SK-N-SH (cell line): Measurements from ENCODE around the gene PLCL2. TPM values are rescaled to one million over a fixed set of nuclear protein-coding genes. Genes with fewer than 3 reads are reported as not detected.

Source experiments
- CTCF ChIA-PET: fragments of 300-600, 350-600 bp; formaldehyde crosslinking; extraction: SDS; loops from one replicate; lab custom pipeline; 2021; lab: Yijun Ruan, JAX
- POLR2A ChIA-PET: fragments of 350-600 bp; sonication (Branson Sonifier 250); formaldehyde crosslinking; extraction: SDS; loops from one replicate; lab custom pipeline; 2020; ENCODE audit warnings: antibody characterized with exemption, inconsistent platforms; lab: Yijun Ruan, JAX
- DNase-seq: peaks from one replicate; pipeline ENCODE4 v3.0.0; 2012
- H2AFZ ChIP-seq: fragments of 200-600 bp; sonication (generic); 2 replicates; pipeline ENCODE4 v1.8.1; 2016; ENCODE audit warnings: antibody characterized with exemption, mild to moderate bottlenecking, low read depth
- H3F3A ChIP-seq: fragments of 200-600 bp; sonication (generic); replicated peaks from 2 replicates; pipeline ENCODE3; 2016; ENCODE audit warnings: antibody characterized with exemption, mild to moderate bottlenecking; ENCODE audit not compliant: insufficient read depth
- H3K27ac ChIP-seq, 2 experiments: fragments of 200-500 bp in 1 of 2; fragments of 200-600 bp in 1 of 2; sonication (Bioruptor generic) in 1 of 2; sonication (generic), shearing (Covaris generic) in 1 of 2; 2 replicates each; pipeline versions ENCODE4 v1.5.1 to v1.6.1; 2014 to 2016; ENCODE audit warnings: low read depth in 2 of 2, inconsistent platforms in 1 of 2, low read length in 1 of 2, mild to moderate bottlenecking in 1 of 2, mixed read lengths in 1 of 2
- H3K27me3 ChIP-seq: fragments of 200-600 bp; sonication (generic), shearing (Covaris generic); 2 replicates; pipeline ENCODE4 v1.6.1; 2016; ENCODE audit warnings: mixed run types; ENCODE audit not compliant: insufficient read depth
- H3K36me3 ChIP-seq, 2 experiments: fragments of 200-500 bp in 1 of 2; fragments of 200-600 bp in 1 of 2; sonication (Bioruptor generic) in 1 of 2; sonication (generic) in 1 of 2; replicated peaks in 1 of 2; 2 replicates each; pipeline versions ENCODE3 to v1.5.1; 2014 to 2016; ENCODE audit warnings: low read length in 1 of 2, mild to moderate bottlenecking in 1 of 2; ENCODE audit not compliant: insufficient read depth in 2 of 2, control insufficient read depth in 1 of 2
- H3K4me1 ChIP-seq, 2 experiments: fragments of 200-500 bp in 1 of 2; fragments of 200-600 bp in 1 of 2; sonication (Bioruptor generic) in 1 of 2; sonication (generic), shearing (Covaris generic) in 1 of 2; 2 replicates each; pipeline versions ENCODE4 v1.5.1 to v1.6.1; 2014 to 2016; ENCODE audit warnings: low read depth in 1 of 2, low read length in 1 of 2, mixed run types in 1 of 2; ENCODE audit not compliant: insufficient read depth in 2 of 2, control insufficient read depth in 1 of 2
- H3K4me2 ChIP-seq: fragments of 200-600 bp; sonication (generic), shearing (Covaris generic); 2 replicates; pipeline ENCODE4 v1.6.1; 2017; ENCODE audit warnings: mixed run types
- H3K4me3 ChIP-seq, 2 experiments: fragments of 200-500 bp in 1 of 2; fragments of 200-600 bp in 1 of 2; sonication (Bioruptor generic) in 1 of 2; sonication (generic), shearing (Covaris generic) in 1 of 2; 2 replicates each; pipeline versions ENCODE4 v1.5.1 to v1.8.1; 2014 to 2016; ENCODE audit warnings: low read depth in 2 of 2, inconsistent platforms in 1 of 2, low read length in 1 of 2, mild to moderate bottlenecking in 1 of 2, mixed read lengths in 1 of 2, moderate library complexity in 1 of 2
- H3K79me2 ChIP-seq: fragments of 200-600 bp; sonication (generic); 2 replicates; pipeline ENCODE4 v1.8.1; 2017; ENCODE audit warnings: mild to moderate bottlenecking; ENCODE audit not compliant: insufficient read depth
- H3K9ac ChIP-seq: fragments of 200-600 bp; sonication (generic); 2 replicates; pipeline ENCODE4 v1.6.1; 2017; ENCODE audit warnings: mixed run types
- H3K9me2 ChIP-seq: fragments of 200-600 bp; sonication (generic); 2 replicates; pipeline ENCODE4 v1.6.1; 2017; ENCODE audit warnings: mixed run types
- H3K9me3 ChIP-seq: fragments of 200-600 bp; sonication (generic); 2 replicates; pipeline ENCODE4 v1.6.1; 2017; ENCODE audit warnings: mixed run types, mild to moderate bottlenecking, moderate library complexity
- H4K20me1 ChIP-seq: fragments of 200-600 bp; sonication (generic); 2 replicates; pipeline ENCODE4 v1.6.1; 2017; ENCODE audit warnings: mild to moderate bottlenecking, mixed run types; ENCODE audit not compliant: insufficient read depth
- CHD2 ChIP-seq: fragments of 150-350 bp; IDR thresholded peaks from 2 replicates; pipeline ENCODE4 v1.6.1; 2018; ENCODE audit warnings: low read length; ENCODE audit not compliant: partially characterized antibody
- ELF1 ChIP-seq: IDR thresholded peaks from 2 replicates; pipeline ENCODE4 v1.4.0; 2012
- EP300 ChIP-seq, 2 experiments: IDR thresholded peaks; 2 replicates each; pipeline versions ENCODE4 v1.4.0 to v1.6.1; 2012; ENCODE audit warnings: borderline replicate concordance in 1 of 2, low read depth in 1 of 2, low read length in 1 of 2
- EZH2phosphoT487 ChIP-seq: fragments of 200-600 bp; sonication (generic); IDR thresholded peaks from 2 replicates; pipeline ENCODE4 v1.6.1; 2017; ENCODE audit warnings: low read depth, mixed run types, mild to moderate bottlenecking, antibody characterized with exemption, moderate library complexity, borderline replicate concordance
- FOXJ3 ChIP-seq: sonication (generic); formaldehyde crosslinking; IDR thresholded peaks from 2 replicates; pipeline ENCODE4 v1.5.1; 2020; ENCODE audit warnings: mild to moderate bottlenecking, missing genetic modification reagents
- GATA2 ChIP-seq: sonication (generic); formaldehyde crosslinking; IDR thresholded peaks from 2 replicates; pipeline ENCODE4 v1.5.0; 2020; ENCODE audit warnings: mild to moderate bottlenecking, missing genetic modification reagents
- MEF2A ChIP-seq: IDR thresholded peaks from 2 replicates; pipeline ENCODE4 v1.4.0; 2012; ENCODE audit warnings: low read depth, borderline replicate concordance
- MXI1 ChIP-seq: IDR thresholded peaks from 2 replicates; pipeline ENCODE4 v1.6.1; 2012; ENCODE audit warnings: mild to moderate bottlenecking, low read depth, low read length, improper control_type of control experiment
- POLR2AphosphoS5 ChIP-seq: IDR thresholded peaks from 2 replicates; pipeline ENCODE4 v1.6.1; 2012; ENCODE audit warnings: low read depth, low read length
- RAD21 ChIP-seq: IDR thresholded peaks from 2 replicates; pipeline ENCODE4 v1.6.1; 2012; ENCODE audit warnings: mild to moderate bottlenecking, low read length
- RCOR1 ChIP-seq: fragments of 150-350 bp; IDR thresholded peaks from 2 replicates; pipeline ENCODE4 v1.6.1; 2017; ENCODE audit warnings: antibody characterized with exemption, low read length
- RFX5 ChIP-seq: IDR thresholded peaks from 2 replicates; pipeline ENCODE4 v1.6.1; 2012; ENCODE audit warnings: mild to moderate bottlenecking, improper control_type of control experiment, low read length
- TCF12 ChIP-seq: IDR thresholded peaks from 2 replicates; pipeline ENCODE4 v1.4.0; 2012
- YY1 ChIP-seq: IDR thresholded peaks from 2 replicates; pipeline ENCODE4 v1.4.0; 2012; ENCODE audit warnings: low read depth, mild to moderate bottlenecking
- WGBS: methylation state at CpG from one replicate; pipeline ENCODE4 v1.1.6; 2017; ENCODE audit warnings: low lambda C conversion rate; 5-methylcytosine and 5-hydroxymethylcytosine counted together
- polyA plus RNA-seq, 3 experiments: library from polyadenylated mRNA; depleted of rRNA; stranded (reverse); fragments of >200 nt; gene quantifications; 2 replicates each; pipeline ENCODE4 v1.2.3, GENCODE V29; 2012
- TF ChIP-seq, protein P1 (sequence below): IDR thresholded peaks from 2 replicates; pipeline ENCODE4 v1.4.0; 2012; ENCODE audit warnings: low read depth
- TF ChIP-seq, protein P2 (sequence below): fragments of 200-600 bp; sonication (generic); IDR thresholded peaks from 2 replicates; pipeline ENCODE4 v1.6.1; 2017; ENCODE audit warnings: antibody characterized with exemption, mild to moderate bottlenecking, moderate library complexity
- TF ChIP-seq, protein P3 (sequence below): fragments of 150-350 bp; IDR thresholded peaks from 2 replicates; pipeline ENCODE4 v1.6.1; 2017; ENCODE audit warnings: antibody characterized with exemption, low read length, low read depth, borderline replicate concordance
- TF ChIP-seq, protein P4 (sequence below): IDR thresholded peaks from 2 replicates; pipeline ENCODE4 v1.6.1; 2012; ENCODE audit warnings: mild to moderate bottlenecking, low read depth, low read length, moderate library complexity
- TF ChIP-seq, protein P5 (sequence below): IDR thresholded peaks from 2 replicates; pipeline ENCODE4; 2012
- TF ChIP-seq, protein P6 (sequence below): IDR thresholded peaks from 2 replicates; pipeline ENCODE4 v1.4.0; 2012; ENCODE audit warnings: low read depth, borderline replicate concordance

The PLCL2 gene
- polyA plus RNA-seq, 1 of the 3 experiments (the other 2 are of a cell fraction), result 0.85 TPM

DNA sequence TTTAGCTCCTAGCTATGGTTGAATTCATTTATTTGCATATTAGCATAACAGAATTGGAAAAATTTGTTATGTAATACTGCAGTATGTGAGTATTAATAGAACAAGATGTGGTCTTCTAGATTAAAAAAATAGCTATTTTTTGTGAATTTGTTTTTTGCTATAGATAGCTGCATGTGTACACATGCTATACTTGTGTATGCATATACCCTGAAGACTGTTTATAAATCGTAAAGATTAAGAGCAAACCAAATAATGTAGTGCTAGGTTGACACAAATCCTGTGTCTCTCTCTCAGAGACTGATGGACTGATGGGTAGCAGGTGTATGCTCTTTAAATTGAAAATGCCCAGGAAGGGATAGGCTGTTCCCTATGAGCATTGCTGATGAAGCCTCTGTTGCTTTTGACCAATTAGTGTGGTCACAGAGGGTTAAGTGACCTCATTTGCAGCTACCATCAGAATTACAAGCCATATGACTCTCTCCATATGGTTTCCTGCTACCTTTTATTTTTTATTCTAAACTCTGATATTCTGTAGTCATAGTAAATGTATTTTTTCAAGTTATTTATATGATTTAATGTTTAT, 9.0 kb downstream of the PLCL2 start:
- Histone ChIP-seq H3K36me3 (no peaks in the 10 kb centered on the region), H3K4me3 (no peak overlapping the region), H2AFZ (no peak overlapping the region), H3F3A (no peaks in the 10 kb centered on the region), H4K20me1 (no peaks in the 10 kb centered on the region), H3K9me2 (no peaks in the 10 kb centered on the region), H3K9me3 (peaks cover 7% of the 10 kb centered on the region; the same call in 1 of the 2 replicates), H3K27ac (no peak overlapping the region), H3K27me3 (no peaks in the 10 kb centered on the region), H3K9ac (no peak overlapping the region), H3K79me2 (peaks cover 4% of the 10 kb centered on the region; the same call in 1 of the 2 replicates), H3K4me1 (peaks cover 0 to 26% of the 10 kb centered on the region in 2 experiments; a peak in 2 of 4 replicates), H3K4me2 (no peak overlapping the region)
- 81% methylated on average over 1 of the region's 1 CpG for WGBS
- DNase-seq, result no peak
- TF ChIP-seq RFX5, result no peak
- TF ChIP-seq, protein P1, sequence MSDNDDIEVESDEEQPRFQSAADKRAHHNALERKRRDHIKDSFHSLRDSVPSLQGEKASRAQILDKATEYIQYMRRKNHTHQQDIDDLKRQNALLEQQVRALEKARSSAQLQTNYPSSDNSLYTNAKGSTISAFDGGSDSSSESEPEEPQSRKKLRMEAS, result no peak
- no peak for TF ChIP-seq GATA2 (CRISPR knock-in tag)
- TF ChIP-seq, protein P2, sequence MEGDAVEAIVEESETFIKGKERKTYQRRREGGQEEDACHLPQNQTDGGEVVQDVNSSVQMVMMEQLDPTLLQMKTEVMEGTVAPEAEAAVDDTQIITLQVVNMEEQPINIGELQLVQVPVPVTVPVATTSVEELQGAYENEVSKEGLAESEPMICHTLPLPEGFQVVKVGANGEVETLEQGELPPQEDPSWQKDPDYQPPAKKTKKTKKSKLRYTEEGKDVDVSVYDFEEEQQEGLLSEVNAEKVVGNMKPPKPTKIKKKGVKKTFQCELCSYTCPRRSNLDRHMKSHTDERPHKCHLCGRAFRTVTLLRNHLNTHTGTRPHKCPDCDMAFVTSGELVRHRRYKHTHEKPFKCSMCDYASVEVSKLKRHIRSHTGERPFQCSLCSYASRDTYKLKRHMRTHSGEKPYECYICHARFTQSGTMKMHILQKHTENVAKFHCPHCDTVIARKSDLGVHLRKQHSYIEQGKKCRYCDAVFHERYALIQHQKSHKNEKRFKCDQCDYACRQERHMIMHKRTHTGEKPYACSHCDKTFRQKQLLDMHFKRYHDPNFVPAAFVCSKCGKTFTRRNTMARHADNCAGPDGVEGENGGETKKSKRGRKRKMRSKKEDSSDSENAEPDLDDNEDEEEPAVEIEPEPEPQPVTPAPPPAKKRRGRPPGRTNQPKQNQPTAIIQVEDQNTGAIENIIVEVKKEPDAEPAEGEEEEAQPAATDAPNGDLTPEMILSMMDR, result no peak
- no peak for TF ChIP-seq ELF1
- no peak for TF ChIP-seq EZH2phosphoT487
- TF ChIP-seq TCF12, result no peak
- TF ChIP-seq, protein P3, sequence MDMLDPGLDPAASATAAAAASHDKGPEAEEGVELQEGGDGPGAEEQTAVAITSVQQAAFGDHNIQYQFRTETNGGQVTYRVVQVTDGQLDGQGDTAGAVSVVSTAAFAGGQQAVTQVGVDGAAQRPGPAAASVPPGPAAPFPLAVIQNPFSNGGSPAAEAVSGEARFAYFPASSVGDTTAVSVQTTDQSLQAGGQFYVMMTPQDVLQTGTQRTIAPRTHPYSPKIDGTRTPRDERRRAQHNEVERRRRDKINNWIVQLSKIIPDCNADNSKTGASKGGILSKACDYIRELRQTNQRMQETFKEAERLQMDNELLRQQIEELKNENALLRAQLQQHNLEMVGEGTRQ, result no peak
- no peak for TF ChIP-seq YY1
- TF ChIP-seq, protein P4, sequence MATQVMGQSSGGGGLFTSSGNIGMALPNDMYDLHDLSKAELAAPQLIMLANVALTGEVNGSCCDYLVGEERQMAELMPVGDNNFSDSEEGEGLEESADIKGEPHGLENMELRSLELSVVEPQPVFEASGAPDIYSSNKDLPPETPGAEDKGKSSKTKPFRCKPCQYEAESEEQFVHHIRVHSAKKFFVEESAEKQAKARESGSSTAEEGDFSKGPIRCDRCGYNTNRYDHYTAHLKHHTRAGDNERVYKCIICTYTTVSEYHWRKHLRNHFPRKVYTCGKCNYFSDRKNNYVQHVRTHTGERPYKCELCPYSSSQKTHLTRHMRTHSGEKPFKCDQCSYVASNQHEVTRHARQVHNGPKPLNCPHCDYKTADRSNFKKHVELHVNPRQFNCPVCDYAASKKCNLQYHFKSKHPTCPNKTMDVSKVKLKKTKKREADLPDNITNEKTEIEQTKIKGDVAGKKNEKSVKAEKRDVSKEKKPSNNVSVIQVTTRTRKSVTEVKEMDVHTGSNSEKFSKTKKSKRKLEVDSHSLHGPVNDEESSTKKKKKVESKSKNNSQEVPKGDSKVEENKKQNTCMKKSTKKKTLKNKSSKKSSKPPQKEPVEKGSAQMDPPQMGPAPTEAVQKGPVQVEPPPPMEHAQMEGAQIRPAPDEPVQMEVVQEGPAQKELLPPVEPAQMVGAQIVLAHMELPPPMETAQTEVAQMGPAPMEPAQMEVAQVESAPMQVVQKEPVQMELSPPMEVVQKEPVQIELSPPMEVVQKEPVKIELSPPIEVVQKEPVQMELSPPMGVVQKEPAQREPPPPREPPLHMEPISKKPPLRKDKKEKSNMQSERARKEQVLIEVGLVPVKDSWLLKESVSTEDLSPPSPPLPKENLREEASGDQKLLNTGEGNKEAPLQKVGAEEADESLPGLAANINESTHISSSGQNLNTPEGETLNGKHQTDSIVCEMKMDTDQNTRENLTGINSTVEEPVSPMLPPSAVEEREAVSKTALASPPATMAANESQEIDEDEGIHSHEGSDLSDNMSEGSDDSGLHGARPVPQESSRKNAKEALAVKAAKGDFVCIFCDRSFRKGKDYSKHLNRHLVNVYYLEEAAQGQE, result no peak
- TF ChIP-seq, protein P5, sequence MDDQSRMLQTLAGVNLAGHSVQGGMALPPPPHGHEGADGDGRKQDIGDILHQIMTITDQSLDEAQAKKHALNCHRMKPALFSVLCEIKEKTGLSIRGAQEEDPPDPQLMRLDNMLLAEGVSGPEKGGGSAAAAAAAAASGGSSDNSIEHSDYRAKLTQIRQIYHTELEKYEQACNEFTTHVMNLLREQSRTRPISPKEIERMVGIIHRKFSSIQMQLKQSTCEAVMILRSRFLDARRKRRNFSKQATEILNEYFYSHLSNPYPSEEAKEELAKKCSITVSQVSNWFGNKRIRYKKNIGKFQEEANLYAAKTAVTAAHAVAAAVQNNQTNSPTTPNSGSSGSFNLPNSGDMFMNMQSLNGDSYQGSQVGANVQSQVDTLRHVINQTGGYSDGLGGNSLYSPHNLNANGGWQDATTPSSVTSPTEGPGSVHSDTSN, result no peak
- TF ChIP-seq MEF2A, result no peak
- no peak for TF ChIP-seq MXI1
- TF ChIP-seq POLR2AphosphoS5, result no peak
- TF ChIP-seq RAD21, result no peak
- no peak for TF ChIP-seq FOXJ3 (CRISPR knock-in tag)
- no peak for TF ChIP-seq EP300 (IDR thresholded peaks at IDR 0.05; ENCODE audit: borderline replicate concordance in 1 of 2, low read depth in 1 of 2, low read length in 1 of 2)
- no peak for TF ChIP-seq RCOR1
- TF ChIP-seq, protein P6, sequence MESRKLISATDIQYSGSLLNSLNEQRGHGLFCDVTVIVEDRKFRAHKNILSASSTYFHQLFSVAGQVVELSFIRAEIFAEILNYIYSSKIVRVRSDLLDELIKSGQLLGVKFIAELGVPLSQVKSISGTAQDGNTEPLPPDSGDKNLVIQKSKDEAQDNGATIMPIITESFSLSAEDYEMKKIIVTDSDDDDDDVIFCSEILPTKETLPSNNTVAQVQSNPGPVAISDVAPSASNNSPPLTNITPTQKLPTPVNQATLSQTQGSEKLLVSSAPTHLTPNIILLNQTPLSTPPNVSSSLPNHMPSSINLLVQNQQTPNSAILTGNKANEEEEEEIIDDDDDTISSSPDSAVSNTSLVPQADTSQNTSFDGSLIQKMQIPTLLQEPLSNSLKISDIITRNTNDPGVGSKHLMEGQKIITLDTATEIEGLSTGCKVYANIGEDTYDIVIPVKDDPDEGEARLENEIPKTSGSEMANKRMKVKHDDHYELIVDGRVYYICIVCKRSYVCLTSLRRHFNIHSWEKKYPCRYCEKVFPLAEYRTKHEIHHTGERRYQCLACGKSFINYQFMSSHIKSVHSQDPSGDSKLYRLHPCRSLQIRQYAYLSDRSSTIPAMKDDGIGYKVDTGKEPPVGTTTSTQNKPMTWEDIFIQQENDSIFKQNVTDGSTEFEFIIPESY, result no peak
- no peak for TF ChIP-seq CHD2
- POLR2A ChIA-PET, result no interaction called here
- CTCF ChIA-PET, result interaction anchor here (0.7 to 2.0 kb wide), 2 partner anchors 9 to 11 kb away, joined by 5 to 14 read pairs; partner anchors contain the start of gene PLCL2
